ENCODE measurements around the gene PDGFB. TPM values are rescaled to one million over a fixed set of nuclear protein-coding genes. Genes with fewer than 3 reads are reported as not detected.

PDGFB gene
- total and polyA plus RNA-seq, 7 experiments from 2014 or later = 0.56 to 9.5 (median 2.3) TPM

DNA sequence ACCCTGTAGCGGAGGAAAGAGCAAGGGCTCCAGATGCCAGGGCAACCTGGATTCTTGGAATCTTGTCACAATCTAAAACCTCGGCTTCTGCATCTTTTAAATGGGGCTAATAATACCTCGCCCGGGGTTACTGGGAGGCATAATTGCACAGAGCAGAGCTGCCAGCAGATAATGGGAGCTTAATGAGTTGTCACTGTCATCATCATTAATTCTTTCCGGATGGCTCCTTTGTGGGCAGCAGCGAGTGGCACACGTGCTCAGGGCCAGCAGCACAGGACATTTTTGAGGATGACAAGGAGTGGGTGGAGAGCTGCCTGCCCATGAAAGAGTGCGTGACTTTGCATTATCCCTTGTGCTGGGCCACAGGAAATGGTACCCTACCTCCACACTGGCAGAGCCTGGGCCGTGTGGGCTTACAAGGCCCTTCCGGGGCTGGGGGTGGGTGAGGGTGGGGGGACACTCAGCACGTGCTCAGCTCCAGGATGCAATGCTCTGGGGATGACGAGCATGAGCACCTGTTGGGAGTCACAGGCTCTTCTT is 5.7 kb downstream of the PDGFB start:
- DNase-seq = no peak
- peaks cover 0 to 8% of the 10 kb centered on the region in 2 donors for H3K27me3 ChIP-seq (ENCODE audit: control insufficient read depth in 2 of 2, insufficient read depth in 2 of 2, low read length in 2 of 2)
- intact Hi-C loops (cut with micrococcal nuclease) = no loop called here
- Mint-ChIP-seq H3K36me3 (no peaks in the 10 kb centered on the region), H3K4me3 (peak overlapping the region in 7 of 10 donors; percentile 47 to 95 (median 57)), H3K9me3 (peaks cover 0 to 5% (median 0%) of the 10 kb centered on the region in 11 donors), H3K27me3 (peaks cover 0 to 76% (median 28%) of the 10 kb centered on the region in 5 donors), H3K4me1 (peaks cover 52 to 82% (median 71%) of the 10 kb centered on the region in 7 donors), H3K27ac (peak overlapping the region in 6 of 9 donors; percentile 65 to 96 (median 80))
- ATAC-seq = no peak
- ChIA-PET CTCF (interaction anchor here (1.3 to 1.4 kb wide), 2 partner anchors 67 kb away, joined by 4 to 9 read pairs; no protein-coding TSS in a partner anchor), POLR2A (interaction anchor here (0.6 to 9.0 kb wide), 8 partner anchors 8 to 78 kb away, joined by 3 to 93 read pairs (median 4); partner anchors contain the start of gene RPL3)
- peaks cover 55 to 68% of the 10 kb centered on the region in 2 donors for H3K4me1 ChIP-seq (ENCODE audit: control insufficient read depth in 2 of 2, insufficient read depth in 2 of 2, low read length in 2 of 2)
- H3K36me3 ChIP-seq (ENCODE audit: control insufficient read depth in 2 of 3, insufficient read depth in 3 of 3, low read length in 3 of 3) = no peaks in the 10 kb centered on the region
- no peaks in the 10 kb centered on the region for H3K9me3 ChIP-seq (ENCODE audit: control insufficient read depth in 2 of 3, low read length in 3 of 3)
- H3K27ac ChIP-seq (ENCODE audit: low read depth, low read length) = no peak overlapping the region
- no peak overlapping the region for H3K4me3 ChIP-seq (ENCODE audit: low read length)

- Mint-ChIP-seq H3K9me3 (peaks cover 0 to 5% (median 0%) of the 10 kb centered on the region in 11 donors), H3K4me3 (peak overlapping the region in 3 of 10 donors; percentile 47 to 95 (median 62)), H3K4me1 (peaks cover 51 to 82% (median 71%) of the 10 kb centered on the region in 7 donors), H3K27ac (peak overlapping the region in 5 of 9 donors; percentile 5 to 91 (median 74)), H3K27me3 (peaks cover 0 to 76% (median 33%) of the 10 kb centered on the region in 5 donors), H3K36me3 (no peaks in the 10 kb centered on the region)
- Histone ChIP-seq H3K27ac (ENCODE audit: low read depth, low read length) (no peak overlapping the region), H3K4me3 (ENCODE audit: low read length) (no peak overlapping the region), H3K27me3 (ENCODE audit: control insufficient read depth in 2 of 2, insufficient read depth in 2 of 2, low read length in 2 of 2) (peaks cover 0 to 8% of the 10 kb centered on the region in 2 donors), H3K36me3 (ENCODE audit: control insufficient read depth in 2 of 3, insufficient read depth in 3 of 3, low read length in 3 of 3) (no peaks in the 10 kb centered on the region), H3K4me1 (ENCODE audit: control insufficient read depth in 2 of 2, insufficient read depth in 2 of 2, low read length in 2 of 2) (peaks cover 55 to 68% of the 10 kb centered on the region in 2 donors), H3K9me3 (ENCODE audit: control insufficient read depth in 2 of 3, low read length in 3 of 3) (no peaks in the 10 kb centered on the region)
- intact Hi-C loops (cut with micrococcal nuclease) = no loop called here
- ChIA-PET POLR2A (interaction anchor here (2.3 to 9.0 kb wide), 3 partner anchors 16 to 79 kb away, joined by 9 to 93 read pairs (median 80); partner anchors contain the start of gene RPL3), CTCF (interaction anchor here (1.3 kb wide), 1 partner anchor 68 kb away, joined by 4 read pairs; no protein-coding TSS in a partner anchor)
- DNase-seq = no peak
- no peak for ATAC-seq
Observed at GRCh38 chr22:39238561-39238960, 6.2 kb downstream of the PDGFB start.

- ChIA-PET POLR2A (interaction anchor here (2.3 to 9.0 kb wide), 3 partner anchors 15 to 79 kb away, joined by 9 to 93 read pairs (median 80); partner anchors contain the start of gene RPL3), CTCF (no interaction called here)
- H3K4me1 Mint-ChIP-seq = peaks cover 49 to 81% (median 71%) of the 10 kb centered on the region in 7 donors
- peaks cover 0 to 78% (median 37%) of the 10 kb centered on the region in 5 donors for H3K27me3 Mint-ChIP-seq
- no peak for DNase-seq
- H3K9me3 Mint-ChIP-seq = peaks cover 0 to 5% (median 0%) of the 10 kb centered on the region in 11 donors
- H3K27ac ChIP-seq (ENCODE audit: low read depth, low read length) = no peak overlapping the region
- intact Hi-C loops (cut with micrococcal nuclease) = no loop called here
- H3K4me1 ChIP-seq (ENCODE audit: control insufficient read depth in 2 of 2, insufficient read depth in 2 of 2, low read length in 2 of 2) = peaks cover 55 to 68% of the 10 kb centered on the region in 2 donors
- ATAC-seq = no peak
- H3K9me3 ChIP-seq (ENCODE audit: control insufficient read depth in 2 of 3, low read length in 3 of 3) = no peaks in the 10 kb centered on the region
- peaks cover 0 to 8% of the 10 kb centered on the region in 2 donors for H3K27me3 ChIP-seq (ENCODE audit: control insufficient read depth in 2 of 2, insufficient read depth in 2 of 2, low read length in 2 of 2)
- peak overlapping the region in 4 of 9 donors; percentile 5 to 91 (median 44) for H3K27ac Mint-ChIP-seq
- no peaks in the 10 kb centered on the region for H3K36me3 ChIP-seq (ENCODE audit: control insufficient read depth in 2 of 3, insufficient read depth in 3 of 3, low read length in 3 of 3)
- H3K36me3 Mint-ChIP-seq = no peaks in the 10 kb centered on the region
- H3K4me3 ChIP-seq (ENCODE audit: low read length) = no peak overlapping the region
- H3K4me3 Mint-ChIP-seq = peak overlapping the region in 3 of 10 donors; percentile 10 to 95 (median 27)
Observed at GRCh38 chr22:39238101-39238466, 6.7 kb downstream of the PDGFB start.

DNA sequence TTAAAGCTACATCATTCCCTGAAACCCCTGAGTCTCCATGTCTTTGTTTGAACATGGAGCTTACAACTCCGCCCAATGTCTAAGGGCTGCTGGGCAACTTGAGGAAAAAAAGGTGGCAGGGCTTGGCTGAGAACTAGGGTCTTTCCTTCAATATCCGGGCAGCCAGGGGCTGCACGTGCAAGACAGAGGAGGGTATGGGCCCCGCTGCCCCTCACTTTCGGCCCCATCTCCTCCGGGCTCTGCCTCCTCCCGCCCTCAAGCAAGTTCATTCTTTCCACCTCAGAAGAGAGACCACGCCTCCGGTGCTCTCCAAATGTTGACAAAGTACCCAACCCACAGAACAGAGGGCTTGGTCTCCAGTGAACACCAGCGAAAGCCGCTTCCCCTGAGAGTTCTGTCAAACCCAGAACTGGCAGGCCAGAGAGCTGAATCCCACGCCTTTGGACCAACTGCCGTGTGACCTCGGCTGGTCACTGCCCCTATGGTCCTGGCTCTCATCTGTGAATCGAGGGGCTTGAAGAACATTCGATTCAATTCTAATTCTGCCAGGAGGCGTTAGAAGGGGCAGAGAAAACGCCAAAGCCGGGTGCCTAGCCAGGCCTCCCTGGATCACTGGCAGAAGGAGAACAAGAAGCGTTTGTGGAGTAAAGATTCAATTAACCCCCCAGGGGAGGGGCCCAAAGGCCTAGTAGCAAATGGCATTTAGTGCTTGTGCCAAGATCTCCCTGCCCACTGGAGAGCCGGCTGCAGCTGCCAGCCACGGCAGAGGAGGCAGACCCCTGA is 7.3 kb downstream of the PDGFB start:
- peak overlapping the region; percentile 9 to 95 (median 69) for H3K4me3 Mint-ChIP-seq
- Histone ChIP-seq H3K27me3 (ENCODE audit: control insufficient read depth in 2 of 2, insufficient read depth in 2 of 2, low read length in 2 of 2) (peaks cover 0 to 8% of the 10 kb centered on the region in 2 donors), H3K27ac (ENCODE audit: low read depth, low read length) (no peak overlapping the region), H3K9me3 (ENCODE audit: control insufficient read depth in 2 of 3, low read length in 3 of 3) (no peaks in the 10 kb centered on the region), H3K4me3 (ENCODE audit: low read length) (no peak overlapping the region), H3K4me1 (ENCODE audit: control insufficient read depth in 2 of 2, insufficient read depth in 2 of 2, low read length in 2 of 2) (peaks cover 55 to 68% of the 10 kb centered on the region in 2 donors), H3K36me3 (ENCODE audit: control insufficient read depth in 2 of 3, insufficient read depth in 3 of 3, low read length in 3 of 3) (no peaks in the 10 kb centered on the region)
- ChIA-PET CTCF (interaction anchor here (0.6 to 1.0 kb wide), 3 partner anchors 22 to 69 kb away, joined by 3 to 6 read pairs (median 3); no protein-coding TSS in a partner anchor), POLR2A (interaction anchor here (0.7 to 2.5 kb wide), 5 partner anchors 10 to 271 kb away, joined by 3 to 13 read pairs (median 3); partner anchors contain the start of gene RPL3)
- peaks cover 45 to 77% (median 70%) of the 10 kb centered on the region in 7 donors for H3K4me1 Mint-ChIP-seq
- peaks cover 0 to 5% (median 0%) of the 10 kb centered on the region in 11 donors for H3K9me3 Mint-ChIP-seq
- ATAC-seq (no peak), DNase-seq (peak in 1 of 9 donors; percentile 28)
- H3K36me3 Mint-ChIP-seq = no peaks in the 10 kb centered on the region
- intact Hi-C loops (cut with micrococcal nuclease) = no loop called here
- H3K27ac Mint-ChIP-seq = peak overlapping the region in 5 of 9 donors; percentile 6 to 91 (median 55)
- H3K27me3 Mint-ChIP-seq = peaks cover 0 to 80% (median 34%) of the 10 kb centered on the region in 5 donors

DNA sequence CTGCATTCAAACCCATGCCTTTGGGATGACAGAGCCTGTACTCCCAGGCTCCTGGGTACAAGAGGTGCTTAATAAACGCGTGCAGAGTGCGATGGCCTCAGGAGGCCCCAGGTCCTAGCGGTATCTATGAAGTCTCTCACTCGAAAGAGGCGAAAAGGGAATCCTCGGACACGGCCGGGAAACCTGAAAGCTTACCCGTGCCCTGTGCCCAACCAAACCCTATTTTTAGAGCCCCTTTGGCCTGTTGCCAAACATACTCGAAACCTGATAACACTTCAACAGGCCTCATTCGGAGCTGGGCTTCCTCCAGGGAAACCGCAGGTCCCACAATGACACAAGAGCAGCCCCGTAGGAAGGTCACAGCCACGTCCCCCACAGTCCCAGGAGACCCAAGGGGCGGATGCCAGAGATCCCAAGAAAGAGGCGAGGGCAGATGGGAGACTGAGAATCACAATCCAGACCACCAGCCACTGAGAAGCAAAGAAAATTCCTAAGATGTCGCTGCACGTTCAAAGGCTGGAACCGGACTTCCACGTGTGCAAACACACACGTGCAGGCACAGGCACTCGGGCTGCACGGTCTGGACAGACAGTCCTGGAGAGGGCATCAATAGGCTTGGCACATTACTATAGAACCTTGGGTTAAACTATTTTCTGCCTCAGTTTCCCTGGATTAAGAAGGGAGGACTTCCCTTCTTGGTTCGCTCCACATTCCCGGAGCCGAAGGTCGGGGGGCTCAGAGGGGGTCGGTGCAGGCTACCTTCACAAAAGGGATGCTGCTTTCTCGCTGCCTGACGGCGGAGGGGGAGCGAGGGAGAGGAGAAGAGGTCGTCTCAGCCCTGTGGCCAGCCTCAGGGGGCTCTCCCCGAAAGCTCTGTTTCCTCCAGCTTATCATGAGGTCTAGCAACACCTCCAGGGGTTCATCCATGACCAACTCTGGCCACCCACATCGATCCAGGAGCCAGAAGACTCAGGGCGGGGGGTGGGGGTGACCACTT is 8.2 kb downstream of the PDGFB start:
- peak in 7 of 9 donors; percentile 27 to 55 (median 49) for DNase-seq
- ChIA-PET POLR2A (interaction anchor here (0.7 to 2.5 kb wide), 6 partner anchors 9 to 272 kb away, joined by 3 to 13 read pairs (median 3); partner anchors contain the start of gene RPL3), CTCF (interaction anchor here (0.6 to 1.1 kb wide), 6 partner anchors 21 to 137 kb away, joined by 3 to 6 read pairs (median 3); no protein-coding TSS in a partner anchor)
- Mint-ChIP-seq H3K27ac (peak overlapping the region in 6 of 9 donors; percentile 31 to 89 (median 65)), H3K9me3 (peaks cover 0 to 5% (median 0%) of the 10 kb centered on the region in 11 donors), H3K4me3 (peak overlapping the region; percentile 67 to 84 (median 79)), H3K4me1 (peaks cover 43 to 75% (median 67%) of the 10 kb centered on the region in 7 donors), H3K36me3 (peaks cover 0 to 4% (median 0%) of the 10 kb centered on the region in 5 donors), H3K27me3 (peaks cover 0 to 80% (median 38%) of the 10 kb centered on the region in 5 donors)
- ATAC-seq = peak; percentile 52
- Histone ChIP-seq H3K27ac (ENCODE audit: low read depth, low read length) (no peak overlapping the region), H3K9me3 (ENCODE audit: control insufficient read depth in 2 of 3, low read length in 3 of 3) (no peaks in the 10 kb centered on the region), H3K36me3 (ENCODE audit: control insufficient read depth in 2 of 3, insufficient read depth in 3 of 3, low read length in 3 of 3) (no peaks in the 10 kb centered on the region), H3K4me1 (ENCODE audit: control insufficient read depth in 2 of 2, insufficient read depth in 2 of 2, low read length in 2 of 2) (peaks cover 54 to 66% of the 10 kb centered on the region in 2 donors), H3K27me3 (ENCODE audit: control insufficient read depth in 2 of 2, insufficient read depth in 2 of 2, low read length in 2 of 2) (peaks cover 0 to 8% of the 10 kb centered on the region in 2 donors), H3K4me3 (ENCODE audit: low read length) (peak overlapping the region; percentile 14)
- intact Hi-C loops (cut with micrococcal nuclease) = no loop called here

Measured in naive thymus-derived CD4-positive, alpha-beta T cell (primary cell).